Panc1 (cell line): ENCODE data around the gene AIG1. TPM values are rescaled to one million over a fixed set of nuclear protein-coding genes. Genes with fewer than 3 reads are reported as not detected.

ENCODE experiments used
- ATAC-seq: fragments of 200-7000 bp; cut with Tn5 transposase; 2 replicates; pipeline ENCODE4 v1.9.1; 2020; ENCODE audit warnings: mild to moderate bottlenecking, moderate library complexity
- BruUV-seq: library from RNA; stranded (reverse); fragments of 400-500 nt; replicated peaks from 2 replicates; lab custom pipeline; 2021; lab: Mats Ljungman, UMichigan
- CTCF ChIA-PET: fragments of 300-600 bp; sonication (Branson Sonifier 250); formaldehyde crosslinking; loops from one replicate; lab custom pipeline; 2022; ENCODE audit warnings: antibody characterized with exemption; lab: Charles Lee
- POLR2A ChIA-PET: fragments of 300-600 bp; sonication (Branson Sonifier 250); formaldehyde crosslinking; loops from one replicate; lab custom pipeline; 2022; ENCODE audit warnings: antibody characterized with exemption; lab: Charles Lee
- DNase-seq: peaks from one replicate; pipeline ENCODE4 v3.0.0-alpha.2; 2010; ENCODE audit warnings: low read depth, low spot score
- H3K27ac ChIP-seq: 2 replicates; pipeline ENCODE4 v1.5.1; 2011; ENCODE audit warnings: mild to moderate bottlenecking, low read length, inconsistent platforms
- H3K27me3 ChIP-seq: fragments of 200-500 bp; sonication (Bioruptor generic); 2 replicates; pipeline ENCODE4 v1.6.0; 2014; ENCODE audit warnings: low read length, inconsistent platforms; ENCODE audit not compliant: control insufficient read depth, insufficient read depth
- H3K36me3 ChIP-seq: fragments of 200-500 bp; sonication (Bioruptor generic); 2 replicates; pipeline ENCODE4 v1.5.1; 2014; ENCODE audit warnings: inconsistent platforms, mild to moderate bottlenecking, low read length, moderate library complexity; ENCODE audit not compliant: control insufficient read depth, insufficient read depth
- H3K4me1 ChIP-seq: 2 replicates; pipeline ENCODE4 v1.5.1; 2011; ENCODE audit warnings: inconsistent platforms, mild to moderate bottlenecking, low read length, moderate library complexity; ENCODE audit not compliant: control insufficient read depth, insufficient read depth
- H3K4me3 ChIP-seq, 2 experiments: 2 replicates each; pipeline ENCODE4 v1.5.1; 2011 to 2012; ENCODE audit warnings: low read depth in 2 of 2, low read length in 2 of 2, mild to moderate bottlenecking in 2 of 2, inconsistent platforms in 1 of 2, moderate library complexity in 1 of 2
- H3K9me3 ChIP-seq: fragments of 200-500 bp; sonication (Bioruptor generic); 2 replicates; pipeline ENCODE4 v1.5.1; 2014; ENCODE audit warnings: low read depth, mild to moderate bottlenecking, inconsistent platforms, low read length, moderate library complexity; ENCODE audit not compliant: control insufficient read depth, insufficient read depth
- POLR2AphosphoS5 ChIP-seq: IDR thresholded peaks from 2 replicates; pipeline ENCODE4 v1.6.1; 2012; ENCODE audit warnings: mild to moderate bottlenecking, low read depth, low read length, moderate library complexity
- SIN3A ChIP-seq: IDR thresholded peaks from 2 replicates; pipeline ENCODE4 v1.6.1; 2012; ENCODE audit warnings: low read depth, mild to moderate bottlenecking, low read length, moderate library complexity, borderline replicate concordance; ENCODE audit not compliant: insufficient read depth
- TCF7L2 ChIP-seq: IDR thresholded peaks from 2 replicates; pipeline ENCODE4 v1.6.1; 2011; ENCODE audit warnings: mild to moderate bottlenecking, low read depth, low read length, inconsistent platforms
- in situ Hi-C: cut with HindIII; loops from 2 replicates; pipeline ENCODE4 v1.10.0; 2016; ENCODE audit warnings: low sequenced_read_pairs, low pct_unique_long_range_greater_than_20kb
- intact Hi-C: fragments of 100-400 bp; cut with micrococcal nuclease; formaldehyde crosslinking; loops from one replicate; pipeline ENCODE4 v1.10.0; 2022; ENCODE audit not compliant: unreplicated experiment
- total RNA-seq: library from RNA; stranded (reverse); gene quantifications from one replicate; pipeline ENCODE4 v1.2.1, GENCODE V29; 2021; ENCODE audit not compliant: unreplicated experiment
- TF ChIP-seq, protein P1 (sequence below), 2 experiments: IDR thresholded peaks; 2 replicates each; pipeline ENCODE4 v1.6.1; 2011 to 2012; ENCODE audit warnings: low read depth in 2 of 2, control low read depth in 1 of 2, low read length in 1 of 2, mild to moderate bottlenecking in 1 of 2, moderate library complexity in 1 of 2; ENCODE audit not compliant: insufficient read depth in 1 of 2
- TF ChIP-seq, protein P2 (sequence below): fragments of 450-650 bp; IDR thresholded peaks from 2 replicates; pipeline ENCODE4 v1.5.1; 2017; ENCODE audit warnings: mild to moderate bottlenecking

Gene AIG1
- total RNA-seq, 1 experiment from 2014 or later, result 23.9 TPM

DNA sequence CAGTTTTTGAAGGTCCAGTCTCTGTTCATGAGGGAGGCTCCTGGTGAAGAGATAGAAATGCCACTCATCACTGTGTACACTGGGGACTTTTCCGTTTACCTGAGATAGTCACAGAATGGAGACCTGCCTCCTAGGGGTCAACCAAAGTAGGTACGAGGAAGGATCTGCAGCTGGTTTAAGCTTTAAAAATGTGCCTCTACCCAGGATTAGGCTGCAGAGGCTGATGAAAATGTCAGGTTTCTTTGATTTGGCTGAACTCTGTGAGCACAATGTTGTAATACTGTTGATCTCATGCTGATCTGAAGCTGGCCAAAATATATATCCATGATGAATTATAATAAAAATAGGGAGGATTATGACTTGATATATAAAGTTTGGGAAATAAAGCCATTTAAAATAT is 207.1 kb downstream of the AIG1 start:
- no peak for DNase-seq
- no peaks in the 10 kb centered on the region for H3K36me3 ChIP-seq
- CTCF ChIA-PET, result no interaction called here
- intact Hi-C loops (no loop called here), in situ Hi-C loops (no loop called here)
- no TSS peak for BruUV-seq
- no peak for ATAC-seq
- H3K4me1 ChIP-seq, result no peaks in the 10 kb centered on the region
- H3K9me3 ChIP-seq, result no peaks in the 10 kb centered on the region
- POLR2A ChIA-PET, result interaction anchor here (0.6 kb wide), 1 partner anchor 8 kb away, joined by 11 read pairs; no protein-coding TSS in a partner anchor
- H3K27me3 ChIP-seq, result no peaks in the 10 kb centered on the region; the same call in 1 of the 2 replicates
- H3K27ac ChIP-seq, result no peak overlapping the region
- TF ChIP-seq, protein P1, sequence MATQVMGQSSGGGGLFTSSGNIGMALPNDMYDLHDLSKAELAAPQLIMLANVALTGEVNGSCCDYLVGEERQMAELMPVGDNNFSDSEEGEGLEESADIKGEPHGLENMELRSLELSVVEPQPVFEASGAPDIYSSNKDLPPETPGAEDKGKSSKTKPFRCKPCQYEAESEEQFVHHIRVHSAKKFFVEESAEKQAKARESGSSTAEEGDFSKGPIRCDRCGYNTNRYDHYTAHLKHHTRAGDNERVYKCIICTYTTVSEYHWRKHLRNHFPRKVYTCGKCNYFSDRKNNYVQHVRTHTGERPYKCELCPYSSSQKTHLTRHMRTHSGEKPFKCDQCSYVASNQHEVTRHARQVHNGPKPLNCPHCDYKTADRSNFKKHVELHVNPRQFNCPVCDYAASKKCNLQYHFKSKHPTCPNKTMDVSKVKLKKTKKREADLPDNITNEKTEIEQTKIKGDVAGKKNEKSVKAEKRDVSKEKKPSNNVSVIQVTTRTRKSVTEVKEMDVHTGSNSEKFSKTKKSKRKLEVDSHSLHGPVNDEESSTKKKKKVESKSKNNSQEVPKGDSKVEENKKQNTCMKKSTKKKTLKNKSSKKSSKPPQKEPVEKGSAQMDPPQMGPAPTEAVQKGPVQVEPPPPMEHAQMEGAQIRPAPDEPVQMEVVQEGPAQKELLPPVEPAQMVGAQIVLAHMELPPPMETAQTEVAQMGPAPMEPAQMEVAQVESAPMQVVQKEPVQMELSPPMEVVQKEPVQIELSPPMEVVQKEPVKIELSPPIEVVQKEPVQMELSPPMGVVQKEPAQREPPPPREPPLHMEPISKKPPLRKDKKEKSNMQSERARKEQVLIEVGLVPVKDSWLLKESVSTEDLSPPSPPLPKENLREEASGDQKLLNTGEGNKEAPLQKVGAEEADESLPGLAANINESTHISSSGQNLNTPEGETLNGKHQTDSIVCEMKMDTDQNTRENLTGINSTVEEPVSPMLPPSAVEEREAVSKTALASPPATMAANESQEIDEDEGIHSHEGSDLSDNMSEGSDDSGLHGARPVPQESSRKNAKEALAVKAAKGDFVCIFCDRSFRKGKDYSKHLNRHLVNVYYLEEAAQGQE (IDR thresholded peaks at IDR 0.05; ENCODE audit: insufficient read depth in 1 of 2, low read depth in 2 of 2, low read length in 1 of 2), result no peak
- TF ChIP-seq, protein P2, sequence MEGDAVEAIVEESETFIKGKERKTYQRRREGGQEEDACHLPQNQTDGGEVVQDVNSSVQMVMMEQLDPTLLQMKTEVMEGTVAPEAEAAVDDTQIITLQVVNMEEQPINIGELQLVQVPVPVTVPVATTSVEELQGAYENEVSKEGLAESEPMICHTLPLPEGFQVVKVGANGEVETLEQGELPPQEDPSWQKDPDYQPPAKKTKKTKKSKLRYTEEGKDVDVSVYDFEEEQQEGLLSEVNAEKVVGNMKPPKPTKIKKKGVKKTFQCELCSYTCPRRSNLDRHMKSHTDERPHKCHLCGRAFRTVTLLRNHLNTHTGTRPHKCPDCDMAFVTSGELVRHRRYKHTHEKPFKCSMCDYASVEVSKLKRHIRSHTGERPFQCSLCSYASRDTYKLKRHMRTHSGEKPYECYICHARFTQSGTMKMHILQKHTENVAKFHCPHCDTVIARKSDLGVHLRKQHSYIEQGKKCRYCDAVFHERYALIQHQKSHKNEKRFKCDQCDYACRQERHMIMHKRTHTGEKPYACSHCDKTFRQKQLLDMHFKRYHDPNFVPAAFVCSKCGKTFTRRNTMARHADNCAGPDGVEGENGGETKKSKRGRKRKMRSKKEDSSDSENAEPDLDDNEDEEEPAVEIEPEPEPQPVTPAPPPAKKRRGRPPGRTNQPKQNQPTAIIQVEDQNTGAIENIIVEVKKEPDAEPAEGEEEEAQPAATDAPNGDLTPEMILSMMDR, result no peak
- TF ChIP-seq SIN3A (no peak), POLR2AphosphoS5 (no peak), TCF7L2 (no peak)
- H3K4me3 ChIP-seq, result no peak overlapping the region

DNA sequence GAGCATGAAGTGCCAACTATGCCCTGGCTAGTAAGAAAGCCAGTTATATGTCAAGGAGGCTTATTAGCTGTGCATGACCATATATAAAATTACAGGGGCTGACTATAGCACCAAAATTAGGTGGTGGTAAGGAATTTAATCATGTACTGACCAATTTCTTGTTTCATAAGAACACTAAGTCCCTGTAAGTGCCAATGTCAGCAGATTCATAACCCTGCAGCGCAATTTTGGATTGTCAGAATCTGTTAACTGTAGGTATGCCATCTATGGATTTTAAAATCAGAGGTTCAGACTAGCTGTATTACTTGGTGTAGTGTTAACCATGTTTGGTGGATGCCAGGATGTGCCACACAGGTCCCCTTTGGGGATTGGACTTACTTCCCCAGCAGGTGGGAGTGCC is 207.8 kb downstream of the AIG1 start:
- ChIA-PET POLR2A (interaction anchor here (0.6 kb wide), 1 partner anchor 8 kb away, joined by 11 read pairs; no protein-coding TSS in a partner anchor), CTCF (no interaction called here)
- no TSS peak for BruUV-seq
- Histone ChIP-seq H3K9me3 (no peaks in the 10 kb centered on the region), H3K27ac (no peak overlapping the region), H3K27me3 (no peaks in the 10 kb centered on the region; the same call in 1 of the 2 replicates), H3K4me1 (no peaks in the 10 kb centered on the region), H3K36me3 (no peaks in the 10 kb centered on the region), H3K4me3 (no peak overlapping the region)
- DNase-seq, result no peak
- ATAC-seq, result no peak
- no peak for TF ChIP-seq SIN3A
- TF ChIP-seq, protein P1 (IDR thresholded peaks at IDR 0.05; ENCODE audit: insufficient read depth in 1 of 2, low read depth in 2 of 2, low read length in 1 of 2), result no peak
- TF ChIP-seq POLR2AphosphoS5, result no peak
- TF ChIP-seq, protein P2, result no peak
- no peak for TF ChIP-seq TCF7L2
- in situ Hi-C loops, result no loop called here
- intact Hi-C loops, result no loop called here
